GM12891 (cell line): Measurements from ENCODE around the gene CEND1.
A peak's percentile ranks its signal among the peaks of the same experiment; 100 is the strongest.

ENCODE experiments used
- DNase-seq: peaks from one replicate; pipeline ENCODE4 v3.0.0; 2011; ENCODE audit warnings: low spot score; ENCODE audit not compliant: insufficient read length
- FAIRE-seq: peaks from 2 replicates; lab custom pipeline; 2011; peaks lifted over from hg19 to GRCh38; lab: Jason Lieb, UNC
- PAX5 ChIP-seq: IDR thresholded peaks from 2 replicates; pipeline ENCODE4 v1.6.1; 2011; ENCODE audit warnings: low read length, moderate library complexity, mild to moderate bottlenecking; ENCODE audit not compliant: insufficient read depth, severe bottlenecking
- POLR2A ChIP-seq: IDR thresholded peaks from 2 replicates; pipeline ENCODE4 v1.6.1; 2011; ENCODE audit warnings: low read depth, low read length, control low read depth
- POLR2AphosphoS5 ChIP-seq: IDR thresholded peaks from 2 replicates; pipeline ENCODE4 v1.6.1; 2011; ENCODE audit warnings: low read depth, low read length, control low read depth
- POU2F2 ChIP-seq: IDR thresholded peaks from 2 replicates; pipeline ENCODE4 v1.6.1; 2011; ENCODE audit warnings: low read depth, mild to moderate bottlenecking, control low read depth, low read length, moderate library complexity
- SPI1 ChIP-seq: IDR thresholded peaks from 2 replicates; pipeline ENCODE4 v1.6.1; 2011; ENCODE audit warnings: low read depth, low read length, control low read depth
- TAF1 ChIP-seq: IDR thresholded peaks from 2 replicates; pipeline ENCODE4 v1.6.1; 2011; ENCODE audit warnings: low read depth, low read length, control low read depth

The CEND1 gene

GRCh38 chr11:813456-814096 lies 23.7 kb upstream of the CEND1 start:
- no peak for DNase-seq
- no peak for FAIRE-seq
- TF ChIP-seq POLR2AphosphoS5 (peak; percentile 73), SPI1 (no peak), POU2F2 (0 out of 2 replicates have a peak, but pooled peaks have one; percentile 16), PAX5 (no peak), POLR2A (peak; percentile 86), TAF1 (no peak)

GRCh38 chr11:813072-813455 lies 23.2 kb upstream of the CEND1 start:
- TF ChIP-seq PAX5 (no peak), POU2F2 (no peak), POLR2AphosphoS5 (peak; percentile 44; the same call in 1 of the 2 replicates)
- DNase-seq (no peak), FAIRE-seq (no peak)

GRCh38 chr11:812390-812789 lies 22.5 kb upstream of the CEND1 start:
- no peak for TF ChIP-seq POU2F2
- peak; percentile 43; the same call in 1 of the 2 replicates for TF ChIP-seq POLR2AphosphoS5
- TF ChIP-seq PAX5 = no peak
- TF ChIP-seq SPI1 = no peak
- TF ChIP-seq TAF1 = no peak
- TF ChIP-seq POLR2A = no peak
- DNase-seq = no peak
- no peak for FAIRE-seq

DNA sequence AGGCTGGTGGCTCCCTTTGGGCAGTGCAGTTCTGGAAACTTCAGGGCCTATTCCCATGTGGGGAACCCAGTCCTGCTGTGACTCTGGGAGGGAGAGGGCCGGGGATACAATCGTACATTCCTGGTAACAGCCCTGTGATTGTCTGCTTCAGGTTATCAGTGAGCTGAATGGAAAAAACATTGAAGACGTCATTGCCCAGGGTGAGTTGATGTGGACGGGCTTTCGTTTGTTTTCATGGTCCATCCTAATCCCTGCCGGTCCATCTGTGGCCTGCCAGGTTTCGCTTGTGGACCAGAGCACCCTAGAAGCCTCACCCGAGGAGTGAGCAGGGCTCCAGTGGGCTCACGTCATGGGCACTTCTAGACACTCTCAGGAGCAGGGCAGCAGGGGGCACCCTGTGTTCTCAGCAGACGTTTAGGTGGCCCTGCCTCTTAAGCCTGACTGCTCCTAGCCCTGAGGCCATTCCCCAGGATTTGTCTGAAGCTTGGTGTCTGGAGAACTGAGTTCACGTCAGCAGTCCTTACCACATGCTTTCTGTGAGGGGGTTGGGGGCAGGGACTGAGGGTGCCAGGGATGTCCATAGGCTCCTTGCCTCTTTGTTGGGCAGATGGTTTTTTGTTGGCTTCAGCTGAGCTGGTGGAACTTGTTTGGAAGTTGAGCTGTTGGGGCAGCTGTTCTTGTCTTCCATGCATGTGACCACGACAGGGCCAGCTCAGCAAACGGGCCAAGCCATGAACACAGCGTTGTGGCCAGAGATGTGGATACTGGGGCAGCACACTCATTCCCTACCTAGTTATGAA lies 21.8 kb upstream of the CEND1 start:
- FAIRE-seq = peak; percentile 80
- TF ChIP-seq POLR2AphosphoS5 = peak; percentile 18
- no peak for TF ChIP-seq TAF1
- TF ChIP-seq POLR2A = no peak

DNA sequence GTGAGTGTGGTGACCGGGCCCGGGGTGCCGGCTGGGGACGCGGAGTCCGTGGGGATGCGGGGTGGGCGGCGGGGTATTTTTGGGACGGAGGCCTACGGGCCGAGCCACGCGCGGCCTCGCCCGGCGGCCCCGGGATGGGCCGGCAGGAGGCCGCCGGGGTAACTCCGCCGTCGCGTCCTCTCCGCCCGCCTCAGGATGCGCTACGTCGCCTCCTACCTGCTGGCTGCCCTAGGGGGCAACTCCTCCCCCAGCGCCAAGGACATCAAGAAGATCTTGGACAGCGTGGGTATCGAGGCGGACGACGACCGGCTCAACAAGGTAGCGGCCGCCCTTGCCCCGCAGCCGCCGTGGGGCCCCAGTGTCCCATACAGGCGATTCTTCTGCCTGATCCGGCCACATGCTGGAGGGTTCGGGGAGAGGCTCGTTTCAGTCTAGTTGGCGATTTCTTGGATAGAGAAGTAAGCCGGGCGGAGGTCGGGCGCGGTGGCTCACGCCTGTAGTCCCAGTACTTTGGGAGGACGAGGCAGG lies 20.2 kb upstream of the CEND1 start:
- DNase-seq = no peak
- FAIRE-seq = no peak
- TF ChIP-seq TAF1 = no peak
- TF ChIP-seq POLR2A = no peak
- TF ChIP-seq SPI1 = no peak
- no peak for TF ChIP-seq PAX5
- TF ChIP-seq POU2F2 = no peak
- no peak for TF ChIP-seq POLR2AphosphoS5

More for the DNA sequence above, 21.8 kb upstream of the CEND1 start:
- no peak for DNase-seq

DNA sequence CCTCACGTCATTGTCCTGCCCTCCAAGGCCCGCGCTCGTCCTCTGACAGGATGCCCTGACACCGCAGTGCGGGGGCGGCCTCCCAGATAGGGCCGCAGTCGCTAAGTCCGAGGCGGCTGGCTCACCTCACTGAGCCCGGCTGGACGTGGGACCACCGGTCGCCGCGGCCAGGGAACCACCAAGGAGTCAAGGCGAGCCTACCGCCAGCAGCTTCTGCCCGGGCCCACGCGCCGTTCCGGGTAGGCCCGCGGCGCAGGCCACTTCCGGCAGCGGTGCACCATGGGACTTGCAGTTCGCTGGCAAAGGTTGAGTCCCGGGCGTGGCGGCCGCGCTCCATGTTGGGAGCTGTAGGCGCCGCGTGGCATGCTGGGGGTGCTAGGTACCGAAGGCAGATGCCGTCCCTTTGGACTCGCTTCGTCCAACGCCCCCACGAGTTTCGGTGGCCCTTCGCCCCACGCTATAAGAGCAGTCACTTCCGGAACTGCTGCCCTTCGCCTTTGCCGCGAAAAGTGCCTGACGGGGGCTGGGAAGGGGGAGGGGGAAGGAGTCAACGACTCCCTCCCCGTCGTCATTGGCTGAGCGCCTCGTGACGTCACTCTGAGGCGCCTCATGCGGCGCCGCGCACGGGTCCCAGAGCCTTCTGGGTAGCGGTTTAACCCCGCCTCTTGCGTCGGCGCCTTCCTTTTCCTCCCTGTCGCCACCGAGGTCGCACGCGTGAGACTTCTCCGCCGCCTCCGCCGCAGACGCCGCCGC lies 19.6 kb upstream of the CEND1 start, which contains the start of gene RPLP2:
Gene RPLP2, plus strand, starts transcription at position 681 of the 753 bp plus-strand sequence. CDS start 268 bp downstream, outside the sequence.
- FAIRE-seq (peak; percentile 100), DNase-seq (peak; percentile 99)
- TF ChIP-seq PAX5 (peak; percentile 21), POLR2AphosphoS5 (peak; percentile 94), SPI1 (no peak), TAF1 (peak; percentile 97), POU2F2 (peak; percentile 42; the same call in 1 of the 2 replicates), POLR2A (peak; percentile 92)

GRCh38 chr11:808427-809286 lies 18.8 kb upstream of the CEND1 start:
- DNase-seq (no peak), FAIRE-seq (peak; percentile 35)
- no peak for TF ChIP-seq POU2F2
- TF ChIP-seq POLR2A = no peak
- TF ChIP-seq POLR2AphosphoS5 = no peak

DNA sequence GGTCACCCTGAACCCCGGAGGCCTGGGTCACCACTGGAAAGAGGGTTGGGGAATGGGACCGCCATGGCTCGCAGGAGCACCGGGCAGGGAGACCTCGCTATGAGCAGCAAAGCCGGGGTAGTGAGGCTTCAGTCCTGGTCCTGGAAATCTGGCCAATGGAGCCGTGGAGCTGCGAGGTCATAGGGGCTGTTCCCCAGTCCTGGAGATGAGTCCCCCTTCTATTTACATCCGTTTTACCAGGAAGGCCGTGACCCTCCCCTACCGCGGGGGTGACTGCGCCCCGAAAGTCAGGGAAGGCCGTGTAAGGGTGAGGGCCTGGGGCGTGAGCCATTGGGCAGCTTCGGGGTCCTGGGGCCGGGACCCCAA lies 14.7 kb upstream of the CEND1 start:
- no peak for TF ChIP-seq PAX5
- TF ChIP-seq TAF1 = no peak
- TF ChIP-seq POU2F2 = no peak
- TF ChIP-seq POLR2A = no peak
- no peak for TF ChIP-seq SPI1
- TF ChIP-seq POLR2AphosphoS5 = no peak
- FAIRE-seq = no peak
- no peak for DNase-seq
